Measurements from ENCODE around the gene HEATR5A. TPM values are rescaled to one million over a fixed set of nuclear protein-coding genes. Genes with fewer than 3 reads are reported as not detected.
A peak's percentile ranks its signal among the peaks of the same experiment; 100 is the strongest.
"Not testable (repeated sequence)": the region's sequence is repeated elsewhere in the genome, so short reads cannot be mapped to it uniquely, and the experiment has no call there.

HEATR5A gene
- total RNA-seq, 1 donor from 2014 or later = 57.7 TPM

DNA sequence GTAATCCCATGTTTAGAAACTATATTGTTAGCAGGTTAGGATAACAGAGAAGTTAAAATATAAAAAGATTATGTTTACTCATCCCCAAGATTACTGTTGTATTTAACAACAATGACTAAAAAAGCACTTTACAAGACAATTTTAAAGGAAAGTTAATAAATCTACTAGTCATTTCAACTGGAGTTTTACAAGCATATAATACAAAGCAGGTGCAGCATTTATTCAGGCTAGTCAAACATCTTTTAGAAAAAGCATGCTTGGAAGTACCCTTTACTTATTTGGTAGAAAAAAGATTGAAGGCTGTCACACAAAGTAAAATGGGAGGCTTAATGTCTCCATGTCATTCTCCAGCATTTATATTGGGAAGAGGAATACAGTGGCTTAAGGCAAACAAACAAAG lies 80.6 kb downstream of the HEATR5A start:
- peaks cover 4% of the 10 kb centered on the region for H3K4me1 Mint-ChIP-seq (ENCODE audit: low read depth)
- H3K36me3 Mint-ChIP-seq (ENCODE audit: low read depth) = peaks cover 21% of the 10 kb centered on the region
- no peak for TF ChIP-seq CTCF (IDR thresholded peaks at IDR 0.05)
- no peak overlapping the region for H3K4me3 Mint-ChIP-seq (ENCODE audit: unreplicated experiment)
- H3K27ac Mint-ChIP-seq (ENCODE audit: unreplicated experiment) = no peak overlapping the region
- H3K9me3 Mint-ChIP-seq (ENCODE audit: low read depth) = no peaks in the 10 kb centered on the region
- DNase-seq (ENCODE audit: low spot score) = no peak
- H3K27me3 Mint-ChIP-seq (ENCODE audit: low read depth) = no peaks in the 10 kb centered on the region

DNA sequence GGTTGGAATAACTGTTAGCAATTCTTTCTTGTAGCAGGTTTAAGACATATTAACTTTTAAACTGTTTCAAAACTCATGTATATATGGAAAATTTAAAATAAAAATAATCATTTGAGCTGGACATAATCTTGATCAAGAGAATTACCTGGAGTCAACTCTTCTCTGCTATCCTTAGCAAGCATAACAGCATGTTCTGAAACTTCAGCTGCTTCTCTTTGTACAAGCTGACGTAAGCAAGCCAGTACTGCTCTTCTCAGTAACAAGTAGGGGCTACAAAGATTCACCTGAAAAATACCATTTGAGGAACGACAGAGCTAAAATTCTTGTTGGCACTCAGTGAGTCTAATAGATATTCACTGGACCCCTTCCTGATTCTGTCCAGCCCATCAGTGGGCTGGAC lies 83.0 kb downstream of the HEATR5A start:
- DNase-seq (ENCODE audit: low spot score) = no peak
- Mint-ChIP-seq H3K27me3 (ENCODE audit: low read depth) (no peaks in the 10 kb centered on the region), H3K27ac (ENCODE audit: unreplicated experiment) (no peak overlapping the region), H3K36me3 (ENCODE audit: low read depth) (peaks cover 25% of the 10 kb centered on the region), H3K4me3 (ENCODE audit: unreplicated experiment) (no peak overlapping the region), H3K9me3 (ENCODE audit: low read depth) (peaks cover 2% of the 10 kb centered on the region), H3K4me1 (ENCODE audit: low read depth) (peaks cover 4% of the 10 kb centered on the region)
- TF ChIP-seq CTCF (IDR thresholded peaks at IDR 0.05) = no peak

GRCh38 chr14:31336646-31337045 lies 83.7 kb downstream of the HEATR5A start:
- no peak for TF ChIP-seq CTCF (IDR thresholded peaks at IDR 0.05)
- H3K4me3 Mint-ChIP-seq (ENCODE audit: unreplicated experiment) = no peak overlapping the region
- no peak overlapping the region for H3K27ac Mint-ChIP-seq (ENCODE audit: unreplicated experiment)
- peaks cover 4% of the 10 kb centered on the region for H3K4me1 Mint-ChIP-seq (ENCODE audit: low read depth)
- H3K36me3 Mint-ChIP-seq (ENCODE audit: low read depth) = peaks cover 30% of the 10 kb centered on the region
- no peaks in the 10 kb centered on the region for H3K27me3 Mint-ChIP-seq (ENCODE audit: low read depth)
- DNase-seq (ENCODE audit: low spot score) = no peak
- H3K9me3 Mint-ChIP-seq (ENCODE audit: low read depth) = peaks cover 6% of the 10 kb centered on the region

- H3K9me3 Mint-ChIP-seq (ENCODE audit: low read depth) = not testable (repeated sequence)
Measured at GRCh38 chr14:31331395-31331794, 89.0 kb downstream of the HEATR5A start.

GRCh38 chr14:31329876-31330521 lies 90.4 kb downstream of the HEATR5A start:
- not testable (repeated sequence) for DNase-seq (ENCODE audit: low spot score); H3K4me1 Mint-ChIP-seq (ENCODE audit: low read depth); H3K4me3 Mint-ChIP-seq (ENCODE audit: unreplicated experiment); H3K9me3 Mint-ChIP-seq (ENCODE audit: low read depth); H3K27ac Mint-ChIP-seq (ENCODE audit: unreplicated experiment); H3K27me3 Mint-ChIP-seq (ENCODE audit: low read depth)
- peaks cover 38% of the 10 kb centered on the region for H3K36me3 Mint-ChIP-seq (ENCODE audit: low read depth)

More at GRCh38 chr14:31331395-31331794, 89.0 kb downstream of the HEATR5A start:
- H3K4me1 Mint-ChIP-seq (ENCODE audit: low read depth); H3K27me3 Mint-ChIP-seq (ENCODE audit: low read depth); H3K4me3 Mint-ChIP-seq (ENCODE audit: unreplicated experiment); DNase-seq (ENCODE audit: low spot score); H3K27ac Mint-ChIP-seq (ENCODE audit: unreplicated experiment): not testable (repeated sequence)
- H3K36me3 Mint-ChIP-seq (ENCODE audit: low read depth) = peaks cover 41% of the 10 kb centered on the region

- Mint-ChIP-seq H3K4me3 (ENCODE audit: unreplicated experiment) (no peak overlapping the region), H3K9me3 (ENCODE audit: low read depth) (no peaks in the 10 kb centered on the region), H3K4me1 (ENCODE audit: low read depth) (peaks cover 4% of the 10 kb centered on the region), H3K36me3 (ENCODE audit: low read depth) (peaks cover 25% of the 10 kb centered on the region), H3K27me3 (ENCODE audit: low read depth) (no peaks in the 10 kb centered on the region), H3K27ac (ENCODE audit: unreplicated experiment) (no peak overlapping the region)
- peak; percentile 54 for TF ChIP-seq CTCF (IDR thresholded peaks at IDR 0.05)
- DNase-seq (ENCODE audit: low spot score) = no peak
Measured at GRCh38 chr14:31326111-31326510, 94.2 kb downstream of the HEATR5A start.

Data from chondrocyte (in vitro differentiated cells).